Esophagus muscularis mucosa (tissue), 3 donors: ENCODE results near the gene GREB1.

Experiments used
- POLR2AphosphoS5 ChIP-seq, 2 donors: sonication (generic); formaldehyde crosslinking; IDR thresholded peaks; one replicate each; pipeline ENCODE4 v1.6.1; 2017; ENCODE audit warnings: antibody characterized with exemption in 2 of 2
- TF ChIP-seq, protein P1 (sequence below), 3 experiments: fragments of 200-600 bp in 2 of 3; fragments of 450-650 bp in 1 of 3; sonication (generic) in 2 of 3; IDR thresholded peaks; one replicate each; pipeline ENCODE4 v1.5.1; 2017 to 2019; ENCODE audit warnings: antibody characterized with exemption in 3 of 3, mild to moderate bottlenecking in 2 of 3, moderate library complexity in 1 of 3

DNA sequence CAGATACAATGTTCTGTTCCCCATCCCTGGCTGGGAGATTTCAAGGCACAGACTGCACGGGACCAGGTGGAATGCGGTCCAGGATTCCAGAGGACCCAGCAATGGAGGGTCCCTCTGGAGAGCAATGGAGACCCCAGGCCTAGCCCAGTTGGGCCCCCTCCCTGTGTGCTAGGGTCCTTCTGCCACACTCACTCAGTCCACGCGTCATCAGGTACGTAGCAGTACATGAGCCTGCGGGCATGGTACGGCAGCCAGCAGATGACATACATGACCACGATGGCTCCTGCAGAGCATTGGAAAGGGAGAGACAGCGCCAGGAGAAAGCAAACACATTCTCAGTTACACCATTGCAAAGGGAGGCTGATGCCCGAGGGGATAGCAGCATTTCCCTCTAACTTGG lies 126.0 kb downstream of the GREB1 start:
- TF ChIP-seq, protein P1, sequence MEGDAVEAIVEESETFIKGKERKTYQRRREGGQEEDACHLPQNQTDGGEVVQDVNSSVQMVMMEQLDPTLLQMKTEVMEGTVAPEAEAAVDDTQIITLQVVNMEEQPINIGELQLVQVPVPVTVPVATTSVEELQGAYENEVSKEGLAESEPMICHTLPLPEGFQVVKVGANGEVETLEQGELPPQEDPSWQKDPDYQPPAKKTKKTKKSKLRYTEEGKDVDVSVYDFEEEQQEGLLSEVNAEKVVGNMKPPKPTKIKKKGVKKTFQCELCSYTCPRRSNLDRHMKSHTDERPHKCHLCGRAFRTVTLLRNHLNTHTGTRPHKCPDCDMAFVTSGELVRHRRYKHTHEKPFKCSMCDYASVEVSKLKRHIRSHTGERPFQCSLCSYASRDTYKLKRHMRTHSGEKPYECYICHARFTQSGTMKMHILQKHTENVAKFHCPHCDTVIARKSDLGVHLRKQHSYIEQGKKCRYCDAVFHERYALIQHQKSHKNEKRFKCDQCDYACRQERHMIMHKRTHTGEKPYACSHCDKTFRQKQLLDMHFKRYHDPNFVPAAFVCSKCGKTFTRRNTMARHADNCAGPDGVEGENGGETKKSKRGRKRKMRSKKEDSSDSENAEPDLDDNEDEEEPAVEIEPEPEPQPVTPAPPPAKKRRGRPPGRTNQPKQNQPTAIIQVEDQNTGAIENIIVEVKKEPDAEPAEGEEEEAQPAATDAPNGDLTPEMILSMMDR (IDR thresholded peaks at IDR 0.05) = no peak
- TF ChIP-seq POLR2AphosphoS5 (IDR thresholded peaks at IDR 0.05) = no peak
